HFFc6 (cell line): ENCODE measurements around the gene PLA2G2E. TPM values are rescaled to one million over a fixed set of nuclear protein-coding genes. Genes with fewer than 3 reads are reported as not detected.

Source experiments
- DNase-seq: peaks from one replicate; pipeline ENCODE4 v3.0.0-alpha.2; 2018
- H3K27ac Mint-ChIP-seq: 2 replicates; pipeline ENCODE4 v1.8.0; 2020; ENCODE audit warnings: mild to moderate bottlenecking, mixed read lengths
- H3K27me3 Mint-ChIP-seq: 2 replicates; pipeline ENCODE4 v1.8.0; 2021; ENCODE audit warnings: mild to moderate bottlenecking, moderate library complexity, mixed read lengths; ENCODE audit not compliant: insufficient read depth
- H3K36me3 Mint-ChIP-seq: 2 replicates; pipeline ENCODE4 v1.8.0; 2021; ENCODE audit warnings: low read depth, mixed read lengths
- H3K4me1 Mint-ChIP-seq: 2 replicates; pipeline ENCODE4 v1.8.0; 2020; ENCODE audit warnings: low read depth, mixed read lengths
- H3K4me3 Mint-ChIP-seq: 2 replicates; pipeline ENCODE4 v1.8.0; 2020; ENCODE audit warnings: mild to moderate bottlenecking, moderate library complexity, mixed read lengths
- H3K9me3 Mint-ChIP-seq: 2 replicates; pipeline ENCODE4 v1.8.0; 2020; ENCODE audit warnings: mild to moderate bottlenecking, mixed read lengths
- total RNA-seq, 6 experiments: library from RNA; stranded (reverse); fragmentation: NEBNext Ultra II Directional; extraction: Animal tissue kit (Norgen Biotek cat#: 25700); gene quantifications; 2 replicates in 1 of 6; 3 replicates in 5 of 6; pipeline ENCODE4 v1.2.3, GENCODE V29; 2021
- TF ChIP-seq, protein P1 (sequence below): fragments of 200-600 bp; sonication (generic); IDR thresholded peaks from 2 replicates; pipeline ENCODE4 v1.5.0; 2021; ENCODE audit warnings: antibody characterized with exemption, mild to moderate bottlenecking

Gene PLA2G2E
- total RNA-seq, 6 experiments from 2014 or later = not detected

DNA sequence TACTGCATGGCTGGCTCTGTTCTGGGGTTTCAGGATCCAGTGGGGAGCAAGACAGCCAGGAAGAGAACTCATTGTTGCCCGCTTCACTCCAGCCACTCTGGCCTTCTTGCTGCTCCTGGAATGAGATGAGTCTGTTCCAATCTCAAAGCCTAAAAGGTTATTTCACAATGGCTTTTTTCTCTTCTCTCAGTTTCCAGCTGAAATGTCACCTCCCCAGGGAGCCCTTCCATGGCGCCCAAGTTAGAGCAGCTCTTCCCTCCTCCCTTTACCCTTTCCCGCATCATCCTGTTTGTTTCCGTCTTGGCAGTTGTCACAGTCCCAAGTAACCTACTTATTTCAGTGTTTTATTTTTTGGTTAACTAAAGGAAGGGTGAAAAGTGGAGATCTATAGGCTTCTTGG, 40.2 kb upstream of the PLA2G2E start:
- Mint-ChIP-seq H3K27ac (no peak overlapping the region), H3K36me3 (no peaks in the 10 kb centered on the region), H3K4me1 (no peaks in the 10 kb centered on the region), H3K27me3 (peaks cover 53% of the 10 kb centered on the region), H3K4me3 (no peak overlapping the region), H3K9me3 (peaks cover 4% of the 10 kb centered on the region; the same call in 1 of the 2 replicates)
- no peak for DNase-seq
- TF ChIP-seq, protein P1, sequence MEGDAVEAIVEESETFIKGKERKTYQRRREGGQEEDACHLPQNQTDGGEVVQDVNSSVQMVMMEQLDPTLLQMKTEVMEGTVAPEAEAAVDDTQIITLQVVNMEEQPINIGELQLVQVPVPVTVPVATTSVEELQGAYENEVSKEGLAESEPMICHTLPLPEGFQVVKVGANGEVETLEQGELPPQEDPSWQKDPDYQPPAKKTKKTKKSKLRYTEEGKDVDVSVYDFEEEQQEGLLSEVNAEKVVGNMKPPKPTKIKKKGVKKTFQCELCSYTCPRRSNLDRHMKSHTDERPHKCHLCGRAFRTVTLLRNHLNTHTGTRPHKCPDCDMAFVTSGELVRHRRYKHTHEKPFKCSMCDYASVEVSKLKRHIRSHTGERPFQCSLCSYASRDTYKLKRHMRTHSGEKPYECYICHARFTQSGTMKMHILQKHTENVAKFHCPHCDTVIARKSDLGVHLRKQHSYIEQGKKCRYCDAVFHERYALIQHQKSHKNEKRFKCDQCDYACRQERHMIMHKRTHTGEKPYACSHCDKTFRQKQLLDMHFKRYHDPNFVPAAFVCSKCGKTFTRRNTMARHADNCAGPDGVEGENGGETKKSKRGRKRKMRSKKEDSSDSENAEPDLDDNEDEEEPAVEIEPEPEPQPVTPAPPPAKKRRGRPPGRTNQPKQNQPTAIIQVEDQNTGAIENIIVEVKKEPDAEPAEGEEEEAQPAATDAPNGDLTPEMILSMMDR = no peak

- no peaks in the 10 kb centered on the region for H3K36me3 Mint-ChIP-seq
- no peak overlapping the region for H3K27ac Mint-ChIP-seq
- peaks cover 57% of the 10 kb centered on the region for H3K27me3 Mint-ChIP-seq
- peaks cover 4% of the 10 kb centered on the region; the same call in 1 of the 2 replicates for H3K9me3 Mint-ChIP-seq
- no peaks in the 10 kb centered on the region for H3K4me1 Mint-ChIP-seq
- H3K4me3 Mint-ChIP-seq = no peak overlapping the region
- TF ChIP-seq, protein P1 = no peak
- DNase-seq = no peak
Observed at GRCh38 chr1:19960591-19960990, 37.2 kb upstream of the PLA2G2E start.

- TF ChIP-seq, protein P1 = no peak
- peaks cover 54% of the 10 kb centered on the region for H3K27me3 Mint-ChIP-seq
- H3K36me3 Mint-ChIP-seq = no peaks in the 10 kb centered on the region
Observed at GRCh38 chr1:19957779-19958178, 34.4 kb upstream of the PLA2G2E start.

GRCh38 chr1:19955534-19956170, 32.2 kb upstream of the PLA2G2E start:
- Mint-ChIP-seq H3K27ac (no peak overlapping the region), H3K36me3 (no peaks in the 10 kb centered on the region), H3K9me3 (peaks cover 6% of the 10 kb centered on the region; the same call in 1 of the 2 replicates)

More at GRCh38 chr1:19957779-19958178, 34.4 kb upstream of the PLA2G2E start:
- Mint-ChIP-seq H3K27ac (no peak overlapping the region), H3K4me1 (no peaks in the 10 kb centered on the region), H3K4me3 (no peak overlapping the region), H3K9me3 (peaks cover 6% of the 10 kb centered on the region; the same call in 1 of the 2 replicates)
- DNase-seq = no peak

GRCh38 chr1:19954059-19954458, 30.6 kb upstream of the PLA2G2E start:
- H3K27me3 Mint-ChIP-seq = peaks cover 50% of the 10 kb centered on the region
- H3K27ac Mint-ChIP-seq = no peak overlapping the region
- H3K9me3 Mint-ChIP-seq = peaks cover 6% of the 10 kb centered on the region; the same call in 1 of the 2 replicates
- TF ChIP-seq, protein P1 = no peak
- peaks cover 4% of the 10 kb centered on the region for H3K4me1 Mint-ChIP-seq
- no peak for DNase-seq
- H3K4me3 Mint-ChIP-seq = no peak overlapping the region
- H3K36me3 Mint-ChIP-seq = no peaks in the 10 kb centered on the region

More at GRCh38 chr1:19955534-19956170, 32.2 kb upstream of the PLA2G2E start:
- no peak for DNase-seq
- TF ChIP-seq, protein P1 = no peak
- H3K4me1 Mint-ChIP-seq = no peaks in the 10 kb centered on the region
- H3K4me3 Mint-ChIP-seq = no peak overlapping the region
- H3K27me3 Mint-ChIP-seq = peaks cover 53% of the 10 kb centered on the region
